Hindlimb muscle (tissue), 1 donor: ENCODE measurements around the gene CEMIP. TPM values are rescaled to one million over a fixed set of nuclear protein-coding genes. Genes with fewer than 3 reads are reported as not detected.
"Not testable (repeated sequence)": the region's sequence is repeated elsewhere in the genome, so short reads cannot be mapped to it uniquely, and the experiment has no call there.

ENCODE experiments used
- DNase-seq: peaks from one replicate; pipeline ENCODE4 v3.0.0-alpha.2; 2013
- polyA plus RNA-seq: library from polyadenylated mRNA; unstranded; fragments of 120-200 nt; gene quantifications from one replicate; pipeline ENCODE4 v1.2.1, GENCODE V29; 2013; ENCODE audit not compliant: insufficient read length

The CEMIP gene
- polyA plus RNA-seq, 1 donor: 2.1 TPM

- DNase-seq: no peak
These were observed 178.4 kb downstream of the CEMIP start for GRCh38 chr15:80957556-80957955.

GRCh38 chr15:80957976-80958375, 178.8 kb downstream of the CEMIP start:
- no peak for DNase-seq

- DNase-seq: no peak
These were observed 179.8 kb downstream of the CEMIP start for GRCh38 chr15:80958818-80959495.

- not testable (repeated sequence) for DNase-seq
These were observed 186.3 kb downstream of the CEMIP start for GRCh38 chr15:80965454-80965853.

- no peak for DNase-seq
These were observed 187.4 kb downstream of the CEMIP start for GRCh38 chr15:80966431-80967197.

- DNase-seq: no peak
These were observed 188.3 kb downstream of the CEMIP start for GRCh38 chr15:80967451-80967850.

- no peak for DNase-seq
These were observed 188.9 kb downstream of the CEMIP start for GRCh38 chr15:80967991-80968510.

GRCh38 chr15:80969316-80969715, 190.1 kb downstream of the CEMIP start:
- DNase-seq: no peak

GRCh38 chr15:80970018-80970657, 191.0 kb downstream of the CEMIP start:
- peak; percentile 70 for DNase-seq

GRCh38 chr15:80970658-80971057, 191.5 kb downstream of the CEMIP start:
- no peak for DNase-seq

- DNase-seq: no peak
These were observed 192.0 kb downstream of the CEMIP start for GRCh38 chr15:80971143-80971542.

GRCh38 chr15:80972276-80972675, 193.1 kb downstream of the CEMIP start:
- no peak for DNase-seq

- DNase-seq: no peak
These were observed 195.7 kb downstream of the CEMIP start for GRCh38 chr15:80974914-80975313.

GRCh38 chr15:80976851-80977250, 197.7 kb downstream of the CEMIP start:
- DNase-seq: no peak

GRCh38 chr15:80977627-80978036, 198.5 kb downstream of the CEMIP start:
- peak; percentile 66 for DNase-seq

- DNase-seq: no peak
These were observed 199.6 kb downstream of the CEMIP start for GRCh38 chr15:80978685-80979329.

- DNase-seq: no peak
These were observed 200.5 kb downstream of the CEMIP start for GRCh38 chr15:80979538-80980200.

GRCh38 chr15:80982205-80982604, 203.0 kb downstream of the CEMIP start:
- DNase-seq: no peak

- no peak for DNase-seq
These were observed 203.7 kb downstream of the CEMIP start for GRCh38 chr15:80982839-80983238.

- DNase-seq: no peak
These were observed 205.7 kb downstream of the CEMIP start for GRCh38 chr15:80984856-80985255.

GRCh38 chr15:80985981-80986380, 206.8 kb downstream of the CEMIP start:
- no peak for DNase-seq

- no peak for DNase-seq
These were observed 207.3 kb downstream of the CEMIP start for GRCh38 chr15:80986487-80986886.
